CD4-positive, alpha-beta T cell (primary cell): ENCODE data around the gene NUAK1. TPM values are rescaled to one million over a fixed set of nuclear protein-coding genes. Genes with fewer than 3 reads are reported as not detected.

ENCODE experiments used
- ATAC-seq: fragments of 200-7000 bp; cut with Tn5 transposase; one replicate; pipeline ENCODE4 v1.10.0; 2022; ENCODE audit warnings: mild to moderate bottlenecking; ENCODE audit not compliant: poor library complexity
- CTCF ChIA-PET: fragments of 350-600 bp; sonication (Branson Sonifier 250); formaldehyde crosslinking; loops from one replicate; lab custom pipeline; 2021; ENCODE audit warnings: antibody characterized with exemption, inconsistent platforms; lab: Charles Lee
- POLR2A ChIA-PET: fragments of 350-600 bp; sonication (Branson Sonifier 250); formaldehyde crosslinking; loops from one replicate; lab custom pipeline; 2021; ENCODE audit warnings: antibody characterized with exemption, inconsistent platforms; lab: Charles Lee
- DNase-seq, 14 experiments: peaks; one replicate each; pipeline ENCODE4 v3.0.0-alpha.2; 2013 to 2020; ENCODE audit warnings: mixed read lengths in 2 of 14
- H3K27ac ChIP-seq, 2 donors: one replicate each; pipeline versions ENCODE4 v1.5.1 to v1.7.0; 2013; ENCODE audit warnings: low read length in 2 of 2, low read depth in 1 of 2, mild to moderate bottlenecking in 1 of 2
- H3K27me3 ChIP-seq, 2 experiments: 1 replicate in 1 of 2; 2 replicates in 1 of 2; pipeline versions ENCODE4 v1.6.1 to v1.7.0; 2013; ENCODE audit warnings: low read length in 2 of 2, control low read depth in 1 of 2, mild to moderate bottlenecking in 1 of 2, moderate library complexity in 1 of 2; ENCODE audit not compliant: insufficient read depth in 2 of 2, control insufficient read depth in 1 of 2
- H3K36me3 ChIP-seq: one replicate; pipeline ENCODE4 v1.6.1; 2013; ENCODE audit warnings: low read length, control low read depth; ENCODE audit not compliant: insufficient read depth
- H3K4me1 ChIP-seq: one replicate; pipeline ENCODE4 v1.6.1; 2013; ENCODE audit warnings: low read length, control low read depth; ENCODE audit not compliant: insufficient read depth
- H3K4me3 ChIP-seq: one replicate; pipeline ENCODE4 v1.5.1; 2013; ENCODE audit warnings: mild to moderate bottlenecking, low read length, moderate library complexity
- H3K9me3 ChIP-seq, 2 experiments: 1 replicate in 1 of 2; 2 replicates in 1 of 2; pipeline versions ENCODE4 v1.6.1 to v1.7.0; 2013; ENCODE audit warnings: low read length in 2 of 2, mild to moderate bottlenecking in 2 of 2, control low read depth in 1 of 2, moderate library complexity in 1 of 2; ENCODE audit not compliant: control insufficient read depth in 1 of 2, insufficient read depth in 1 of 2
- H3K27ac Mint-ChIP-seq: one replicate; pipeline ENCODE4 v1.8.0; 2020; ENCODE audit warnings: mixed read lengths
- H3K27me3 Mint-ChIP-seq: one replicate; pipeline ENCODE4 v1.8.0; 2021; ENCODE audit warnings: mixed read lengths
- H3K36me3 Mint-ChIP-seq: one replicate; pipeline ENCODE4 v1.8.0; 2021; ENCODE audit warnings: low read depth, mixed read lengths
- H3K4me1 Mint-ChIP-seq: one replicate; pipeline ENCODE4 v1.8.0; 2021; ENCODE audit warnings: low read depth, mixed read lengths
- H3K4me3 Mint-ChIP-seq: one replicate; pipeline ENCODE4 v1.8.0; 2020; ENCODE audit warnings: mild to moderate bottlenecking, mixed read lengths
- H3K9me3 Mint-ChIP-seq: one replicate; pipeline ENCODE4 v1.8.0; 2020; ENCODE audit warnings: mixed read lengths
- intact Hi-C, 2 experiments: fragments of 100-400 bp; cut with DNase I in 1 of 2; cut with micrococcal nuclease in 1 of 2; formaldehyde crosslinking; loops; one replicate each; pipeline versions ENCODE4 v1.15.1 to v1.9.0; 2023 to 2025; cut with DNase I, micrococcal nuclease
- total RNA-seq, 174 experiments: library from RNA in 2 of 174; stranded (reverse) in 2 of 174; gene quantifications; one replicate each; pipeline ENCODE4 v1.2.3 and lab custom pipeline; 2021 to 2026
- TF ChIP-seq, protein P1 (sequence below): fragments of 200-600 bp; IDR thresholded peaks from one replicate; pipeline ENCODE4 v1.8.0; 2022; ENCODE audit warnings: antibody characterized with exemption, mild to moderate bottlenecking

The NUAK1 gene
- total RNA-seq, 2 experiments from 2014 or later: 0.16 TPM; not detected in 1

DNA sequence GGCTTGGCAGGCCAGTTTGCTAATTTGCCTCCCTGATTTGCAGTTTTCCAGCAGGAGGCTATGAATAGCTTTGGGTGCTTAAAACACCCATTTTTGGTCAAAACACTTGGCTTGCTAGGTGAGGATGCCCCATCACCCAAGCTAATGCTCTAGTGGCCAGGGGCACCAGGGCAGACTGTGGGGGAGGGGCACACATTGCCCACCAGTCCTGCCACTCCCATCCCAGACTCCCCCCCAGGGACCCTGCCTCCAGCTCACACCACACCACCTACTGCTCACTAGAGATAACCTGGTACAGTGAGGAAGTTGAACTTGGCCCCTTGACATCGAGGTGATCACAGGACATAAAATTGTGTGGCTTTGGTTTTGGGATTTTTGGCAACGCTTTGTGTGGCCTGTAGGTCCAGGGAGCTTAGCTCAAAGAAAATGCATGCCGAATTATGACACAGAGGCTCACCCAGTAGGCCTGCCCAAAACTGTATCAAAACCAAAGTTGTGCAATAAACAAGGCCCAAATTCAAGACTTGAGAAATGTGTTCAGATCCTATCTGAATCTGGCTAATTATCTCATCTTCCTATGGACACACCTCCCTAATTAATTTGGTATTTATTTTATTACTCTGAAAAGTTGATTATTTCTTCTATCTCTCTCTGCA, 4.3 kb downstream of the NUAK1 start:
- intact Hi-C loops: no loop called here

DNA sequence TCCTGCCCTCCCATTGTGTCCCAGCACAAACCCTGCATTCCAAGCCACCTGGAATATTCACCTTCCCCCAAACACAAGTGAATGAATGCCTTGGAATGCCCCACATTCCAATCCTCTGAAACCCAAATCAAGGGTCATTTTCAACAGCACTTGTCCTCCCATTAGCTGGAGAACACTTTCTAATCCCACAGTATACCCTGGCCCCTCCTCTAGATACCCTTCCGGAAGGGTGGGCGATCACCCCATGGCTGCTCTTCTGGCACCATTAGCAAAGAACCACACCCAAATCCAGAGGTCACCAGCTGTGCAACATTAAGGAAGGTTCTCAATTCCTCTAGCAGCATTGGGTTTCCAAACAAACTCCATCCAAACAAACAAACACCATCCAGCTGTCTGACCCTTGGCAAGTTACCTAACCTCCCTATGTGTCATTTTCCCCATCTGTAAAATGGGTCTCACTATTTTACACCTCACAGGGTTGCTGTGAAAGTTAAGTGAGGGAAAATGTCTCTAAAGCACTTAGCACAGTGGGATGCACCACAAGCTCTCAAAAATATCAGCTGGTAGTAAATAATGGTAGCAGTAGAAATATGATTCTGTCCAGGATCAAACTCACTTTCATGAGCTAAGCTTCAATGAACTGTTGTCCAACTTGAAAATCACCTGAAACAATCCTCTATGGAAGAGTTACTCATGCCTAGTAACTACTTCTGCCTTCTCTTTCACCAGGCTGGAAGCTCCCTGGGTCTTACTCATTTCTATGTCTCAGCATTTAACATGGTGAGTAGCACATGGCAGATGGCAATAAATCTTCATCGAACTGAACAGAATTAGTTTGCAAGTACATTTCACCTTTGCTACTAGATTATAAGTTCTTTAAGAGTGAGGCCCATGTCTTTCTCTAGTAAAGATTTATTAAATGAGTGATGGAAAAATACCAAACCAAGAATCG, 5.3 kb downstream of the NUAK1 start:
- no peak overlapping the region for H3K4me3 Mint-ChIP-seq
- ChIA-PET POLR2A (no interaction called here), CTCF (interaction anchor here (0.6 kb wide), 1 partner anchor 20 kb away, joined by 3 read pairs; no protein-coding TSS in a partner anchor)
- no peak overlapping the region for H3K27ac Mint-ChIP-seq
- H3K36me3 ChIP-seq: no peaks in the 10 kb centered on the region
- no peak for DNase-seq
- ATAC-seq: no peak
- H3K9me3 ChIP-seq: no peaks in the 10 kb centered on the region
- H3K4me3 ChIP-seq: no peak overlapping the region
- TF ChIP-seq, protein P1, sequence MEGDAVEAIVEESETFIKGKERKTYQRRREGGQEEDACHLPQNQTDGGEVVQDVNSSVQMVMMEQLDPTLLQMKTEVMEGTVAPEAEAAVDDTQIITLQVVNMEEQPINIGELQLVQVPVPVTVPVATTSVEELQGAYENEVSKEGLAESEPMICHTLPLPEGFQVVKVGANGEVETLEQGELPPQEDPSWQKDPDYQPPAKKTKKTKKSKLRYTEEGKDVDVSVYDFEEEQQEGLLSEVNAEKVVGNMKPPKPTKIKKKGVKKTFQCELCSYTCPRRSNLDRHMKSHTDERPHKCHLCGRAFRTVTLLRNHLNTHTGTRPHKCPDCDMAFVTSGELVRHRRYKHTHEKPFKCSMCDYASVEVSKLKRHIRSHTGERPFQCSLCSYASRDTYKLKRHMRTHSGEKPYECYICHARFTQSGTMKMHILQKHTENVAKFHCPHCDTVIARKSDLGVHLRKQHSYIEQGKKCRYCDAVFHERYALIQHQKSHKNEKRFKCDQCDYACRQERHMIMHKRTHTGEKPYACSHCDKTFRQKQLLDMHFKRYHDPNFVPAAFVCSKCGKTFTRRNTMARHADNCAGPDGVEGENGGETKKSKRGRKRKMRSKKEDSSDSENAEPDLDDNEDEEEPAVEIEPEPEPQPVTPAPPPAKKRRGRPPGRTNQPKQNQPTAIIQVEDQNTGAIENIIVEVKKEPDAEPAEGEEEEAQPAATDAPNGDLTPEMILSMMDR: no peak
- no peaks in the 10 kb centered on the region for H3K36me3 Mint-ChIP-seq
- no peaks in the 10 kb centered on the region for H3K9me3 Mint-ChIP-seq
- H3K4me1 ChIP-seq: peaks cover 13% of the 10 kb centered on the region
- intact Hi-C loops: no loop called here
- H3K27ac ChIP-seq: no peak overlapping the region
- H3K27me3 ChIP-seq: peaks cover 23 to 41% of the 10 kb centered on the region in 2 experiments
- H3K4me1 Mint-ChIP-seq: peaks cover 14% of the 10 kb centered on the region
- H3K27me3 Mint-ChIP-seq: peaks cover 88% of the 10 kb centered on the region

More for the DNA sequence above, 4.3 kb downstream of the NUAK1 start:
- Mint-ChIP-seq H3K9me3 (no peaks in the 10 kb centered on the region), H3K36me3 (no peaks in the 10 kb centered on the region), H3K4me1 (peaks cover 14% of the 10 kb centered on the region), H3K4me3 (no peak overlapping the region), H3K27me3 (peaks cover 83% of the 10 kb centered on the region), H3K27ac (no peak overlapping the region)
- TF ChIP-seq, protein P1: no peak
- no peak for ATAC-seq
- Histone ChIP-seq H3K27me3 (peaks cover 23 to 43% of the 10 kb centered on the region in 2 experiments), H3K36me3 (no peaks in the 10 kb centered on the region), H3K4me3 (no peak overlapping the region), H3K4me1 (peaks cover 16% of the 10 kb centered on the region), H3K9me3 (peaks cover 0 to under 1% of the 10 kb centered on the region in 2 experiments), H3K27ac (no peak overlapping the region)
- ChIA-PET CTCF (no interaction called here), POLR2A (no interaction called here)
- no peak for DNase-seq

DNA sequence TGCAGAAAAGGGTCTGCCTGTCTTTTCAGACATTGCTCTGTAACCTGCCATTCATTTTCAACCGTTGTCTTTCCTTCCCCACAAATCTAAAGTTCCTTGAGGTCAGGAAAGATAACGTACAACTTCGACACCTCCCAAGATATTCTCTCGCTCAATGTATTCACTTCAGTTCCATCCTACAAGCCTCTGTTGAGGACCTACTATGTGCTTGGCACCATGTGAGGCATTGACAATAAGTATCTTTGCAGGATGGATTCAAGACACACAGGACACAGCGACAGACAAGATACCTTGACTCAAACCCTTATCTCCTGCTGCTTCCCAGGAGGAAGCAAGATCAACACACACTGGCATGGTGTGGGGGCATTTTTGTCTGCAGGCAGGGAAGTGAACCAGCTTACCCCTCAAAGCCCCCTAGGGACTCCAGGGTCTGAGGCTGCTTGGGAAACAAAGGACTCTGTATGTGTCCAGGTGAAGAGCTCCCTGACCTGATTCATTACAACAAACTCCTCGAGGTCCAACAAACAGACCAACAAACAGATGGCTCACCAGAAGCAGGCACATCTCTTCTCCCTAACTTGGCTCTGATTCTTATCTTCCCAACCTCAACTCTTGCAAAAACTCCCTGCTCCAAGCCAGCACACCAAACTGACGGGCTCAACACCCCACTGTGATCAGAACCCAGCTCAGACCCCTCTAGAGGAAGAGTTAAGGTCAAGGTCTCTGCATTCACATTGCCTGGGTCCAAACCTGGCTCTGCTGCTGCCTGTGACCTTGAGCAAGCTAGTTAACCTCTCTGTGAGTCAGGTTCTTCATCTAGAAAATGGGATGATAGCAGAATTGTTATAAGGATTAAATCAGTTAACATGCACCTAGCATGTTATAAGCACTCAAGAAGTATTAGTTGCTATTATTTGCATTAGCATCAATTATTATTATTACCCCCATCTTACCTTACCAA, 6.3 kb downstream of the NUAK1 start:
- H3K9me3 Mint-ChIP-seq: no peaks in the 10 kb centered on the region
- no peaks in the 10 kb centered on the region for H3K36me3 ChIP-seq
- intact Hi-C loops: no loop called here
- H3K4me1 Mint-ChIP-seq: peaks cover 8% of the 10 kb centered on the region
- POLR2A ChIA-PET: no interaction called here
- DNase-seq (no peak), ATAC-seq (no peak)
- no peak overlapping the region for H3K27ac ChIP-seq
- H3K36me3 Mint-ChIP-seq: no peaks in the 10 kb centered on the region
- H3K27ac Mint-ChIP-seq: no peak overlapping the region
- no peak overlapping the region for H3K4me3 Mint-ChIP-seq
- H3K4me1 ChIP-seq: peaks cover 6% of the 10 kb centered on the region
- H3K27me3 Mint-ChIP-seq: peaks cover 79% of the 10 kb centered on the region
- TF ChIP-seq, protein P1: no peak
- CTCF ChIA-PET: no interaction called here
- no peaks in the 10 kb centered on the region for H3K9me3 ChIP-seq
- no peak overlapping the region for H3K4me3 ChIP-seq
- H3K27me3 ChIP-seq: peaks cover 16 to 31% of the 10 kb centered on the region in 2 experiments
